Body of pancreas (tissue), 4 donors: ENCODE measurements around the gene TRIM37. TPM values are rescaled to one million over a fixed set of nuclear protein-coding genes. Genes with fewer than 3 reads are reported as not detected.

Experiments
- ATAC-seq: fragments of 150-250 bp; one replicate; pipeline ENCODE4 v1.9.1; 2016
- DNase-seq, 4 donors: peaks; one replicate each; pipeline ENCODE4 v3.0.0-alpha.2; 2019
- H3K27ac ChIP-seq, 4 donors: fragments of 200-600 bp; sonication (generic); 1 replicate in 3 of 4; 2 replicates in 1 of 4; pipeline versions ENCODE4 v1.5.1 to v1.6.1; 2016 to 2019; ENCODE audit warnings: mild to moderate bottlenecking in 1 of 4, mixed read lengths in 1 of 4, moderate library complexity in 1 of 4
- H3K27me3 ChIP-seq, 2 donors: fragments of 200-600 bp; sonication (generic); one replicate each; pipeline ENCODE4 v1.6.0; 2016; ENCODE audit warnings: mild to moderate bottlenecking in 1 of 2
- H3K36me3 ChIP-seq, 2 donors: fragments of 200-600 bp; sonication (generic); replicated peaks in 1 of 2; 2 replicates each; pipeline ENCODE4 v1.5.1; 2016; ENCODE audit warnings: low read depth in 2 of 2; ENCODE audit not compliant: insufficient read depth in 1 of 2
- H3K4me1 ChIP-seq: fragments of 200-600 bp; sonication (generic); one replicate; pipeline ENCODE4 v1.6.0; 2016
- H3K4me3 ChIP-seq, 2 donors: fragments of 200-600 bp; sonication (generic); 1 replicate in 1 of 2; 2 replicates in 1 of 2; pipeline ENCODE4 v1.5.1; 2016 to 2019
- H3K9me3 ChIP-seq, 3 donors: fragments of 200-600 bp; sonication (generic); 1 replicate in 2 of 3; 2 replicates in 1 of 3; pipeline ENCODE4 v1.5.1; 2016
- CTCF ChIP-seq, 7 experiments: fragments of 450-650 bp in 4 of 7; fragments of 200-600 bp in 3 of 7; sonication (generic) in 3 of 7; IDR thresholded peaks; one replicate each; pipeline ENCODE4 v1.5.1; 2016 to 2019; ENCODE audit warnings: antibody characterized with exemption in 7 of 7
- POLR2A ChIP-seq, 3 donors: fragments of 450-650 bp; IDR thresholded peaks; one replicate each; pipeline ENCODE4 v1.6.1; 2016; ENCODE audit warnings: antibody characterized with exemption in 3 of 3, mild to moderate bottlenecking in 2 of 3
- WGBS, 2 donors: methylation state at CpG; one replicate each; pipeline ENCODE4 v1.1.5; 2017; 5-methylcytosine and 5-hydroxymethylcytosine counted together
- intact Hi-C: fragments of 100-400 bp; cut with DNase I; formaldehyde crosslinking; loops from one replicate; pipeline ENCODE4 v1.15.1; 2023
- total RNA-seq, 2 donors: library from RNA; depleted of rRNA; stranded (reverse); fragments of >200 nt; gene quantifications; one replicate each; pipeline ENCODE4 v1.1.0, GENCODE V29; 2016

The TRIM37 gene
- total RNA-seq, 2 donors from 2014 or later = 11.7 to 12.2 TPM

GRCh38 chr17:58997756-58998553, 108.7 kb downstream of the TRIM37 start:
- H3K4me1 ChIP-seq = no peaks in the 10 kb centered on the region
- no peak overlapping the region for H3K27ac ChIP-seq
- peaks cover 7 to 9% of the 10 kb centered on the region in 2 donors for H3K36me3 ChIP-seq
- no peaks in the 10 kb centered on the region for H3K9me3 ChIP-seq
- DNase-seq (no peak), ATAC-seq (no peak)
- 70 to 81% methylated on average over 7 of the region's 7 CpGs for WGBS, 2 donors
- TF ChIP-seq CTCF (IDR thresholded peaks at IDR 0.05) = no peak
- no peak for TF ChIP-seq POLR2A (IDR thresholded peaks at IDR 0.05)
- no peaks in the 10 kb centered on the region for H3K27me3 ChIP-seq
- intact Hi-C loops = no loop called here
- no peak overlapping the region for H3K4me3 ChIP-seq

GRCh38 chr17:58996968-58997367, 109.7 kb downstream of the TRIM37 start:
- TF ChIP-seq POLR2A (IDR thresholded peaks at IDR 0.05) (no peak), CTCF (IDR thresholded peaks at IDR 0.05) (no peak)
- H3K4me1 ChIP-seq = no peaks in the 10 kb centered on the region
- H3K27ac ChIP-seq = no peak overlapping the region
- no peak for ATAC-seq
- no peaks in the 10 kb centered on the region for H3K27me3 ChIP-seq
- intact Hi-C loops = no loop called here
- no peaks in the 10 kb centered on the region for H3K9me3 ChIP-seq
- 72 to 86% methylated on average over 4 of the region's 4 CpGs for WGBS, 2 donors
- peaks cover 7 to 9% of the 10 kb centered on the region in 2 donors for H3K36me3 ChIP-seq
- DNase-seq = no peak
- no peak overlapping the region for H3K4me3 ChIP-seq

GRCh38 chr17:58995247-58995940, 111.3 kb downstream of the TRIM37 start:
- peaks cover 7% of the 10 kb centered on the region in 2 donors for H3K36me3 ChIP-seq
- no peaks in the 10 kb centered on the region for H3K9me3 ChIP-seq
- WGBS, 2 donors = 96 to 97% methylated on average over 7 of the region's 7 CpGs
- no peak overlapping the region for H3K4me3 ChIP-seq
- TF ChIP-seq CTCF (IDR thresholded peaks at IDR 0.05) = no peak
- TF ChIP-seq POLR2A (IDR thresholded peaks at IDR 0.05) = no peak
- H3K4me1 ChIP-seq = no peaks in the 10 kb centered on the region
- intact Hi-C loops = no loop called here
- H3K27me3 ChIP-seq = no peaks in the 10 kb centered on the region
- ATAC-seq (no peak), DNase-seq (no peak)
- H3K27ac ChIP-seq = no peak overlapping the region

GRCh38 chr17:58993311-58993710, 113.4 kb downstream of the TRIM37 start:
- Histone ChIP-seq H3K4me1 (no peaks in the 10 kb centered on the region), H3K27me3 (no peaks in the 10 kb centered on the region), H3K9me3 (no peaks in the 10 kb centered on the region), H3K4me3 (no peak overlapping the region), H3K27ac (no peak overlapping the region), H3K36me3 (peaks cover 0 to 7% of the 10 kb centered on the region in 2 donors)
- DNase-seq = no peak
- WGBS, 2 donors = 80 to 81% methylated on average over 5 of the region's 5 CpGs
- no peak for TF ChIP-seq POLR2A (IDR thresholded peaks at IDR 0.05)
- no peak for TF ChIP-seq CTCF (IDR thresholded peaks at IDR 0.05)
- intact Hi-C loops = no loop called here
- no peak for ATAC-seq
